Endothelial cell of hepatic sinusoid (primary cell): ENCODE data around the gene CD8B2.
"Not testable (repeated sequence)": the region's sequence is repeated elsewhere in the genome, so short reads cannot be mapped to it uniquely, and the experiment has no call there.

Experiments
- in situ Hi-C: cut with HindIII; loops from 2 replicates; pipeline ENCODE4 v1.10.0; 2017; ENCODE audit warnings: low sequenced_read_pairs

Gene CD8B2

DNA sequence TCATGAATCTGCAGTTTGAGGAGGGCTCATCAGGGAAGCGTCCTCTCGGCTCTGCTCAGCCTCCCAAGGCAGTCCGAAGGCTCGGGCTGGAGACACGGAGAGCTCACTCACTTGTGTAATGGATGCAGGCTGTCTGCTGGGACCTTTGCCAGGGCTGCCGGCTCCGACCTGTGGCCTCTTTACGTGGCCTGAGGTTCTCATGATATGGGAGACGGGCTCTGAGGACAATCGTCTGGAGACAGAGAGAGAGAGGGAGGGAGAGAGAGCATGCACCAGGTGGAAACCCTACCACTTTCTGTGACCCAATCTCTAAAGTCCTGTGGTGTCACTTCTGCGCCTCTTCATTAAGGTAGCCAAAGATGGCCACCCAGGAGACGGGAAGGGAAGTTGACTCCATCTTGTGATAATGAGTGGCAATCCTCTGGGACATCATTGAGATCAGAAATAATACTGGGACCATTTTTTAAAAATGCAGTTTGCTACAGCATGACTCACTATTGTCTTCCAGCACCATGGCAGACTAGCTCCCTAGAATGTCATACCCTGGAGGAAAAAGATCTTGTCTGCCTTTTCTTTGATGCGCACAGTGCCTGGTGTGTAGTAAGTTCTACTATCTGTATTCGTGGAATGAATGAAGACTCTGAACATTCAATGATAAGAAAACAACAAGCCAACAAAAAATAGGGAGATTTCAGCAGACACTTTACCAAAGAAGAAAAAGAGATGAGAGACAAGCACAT lies 60.2 kb downstream of the CD8B2 start:
- in situ Hi-C loops: no loop called here

GRCh38 chr2:106551417-106552130 lies 64.4 kb downstream of the CD8B2 start:
- in situ Hi-C loops: no loop called here

DNA sequence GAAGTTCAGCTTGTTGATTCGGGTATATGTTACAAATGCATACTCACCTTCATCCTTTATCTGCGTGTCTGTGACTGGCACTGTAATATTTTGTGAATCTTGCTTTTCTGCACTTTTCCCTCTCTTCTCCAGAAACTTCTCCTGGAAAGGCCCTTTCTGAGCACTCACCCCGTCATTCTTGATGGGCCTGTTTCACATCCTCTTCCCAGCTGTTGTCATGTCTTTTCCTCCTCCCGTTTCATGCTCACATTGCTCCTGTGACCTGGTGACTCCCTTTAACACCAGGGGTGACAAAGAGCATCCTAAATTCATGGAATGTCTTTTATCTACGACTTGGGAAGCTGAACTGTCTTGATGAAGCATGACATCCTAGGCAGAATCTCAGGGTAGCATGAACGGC lies 65.8 kb downstream of the CD8B2 start:
- in situ Hi-C loops: no loop called here

GRCh38 chr2:106553321-106553720 lies 66.2 kb downstream of the CD8B2 start:
- in situ Hi-C loops: no loop called here

GRCh38 chr2:106554411-106554810 lies 67.2 kb downstream of the CD8B2 start:
- in situ Hi-C loops: no loop called here

DNA sequence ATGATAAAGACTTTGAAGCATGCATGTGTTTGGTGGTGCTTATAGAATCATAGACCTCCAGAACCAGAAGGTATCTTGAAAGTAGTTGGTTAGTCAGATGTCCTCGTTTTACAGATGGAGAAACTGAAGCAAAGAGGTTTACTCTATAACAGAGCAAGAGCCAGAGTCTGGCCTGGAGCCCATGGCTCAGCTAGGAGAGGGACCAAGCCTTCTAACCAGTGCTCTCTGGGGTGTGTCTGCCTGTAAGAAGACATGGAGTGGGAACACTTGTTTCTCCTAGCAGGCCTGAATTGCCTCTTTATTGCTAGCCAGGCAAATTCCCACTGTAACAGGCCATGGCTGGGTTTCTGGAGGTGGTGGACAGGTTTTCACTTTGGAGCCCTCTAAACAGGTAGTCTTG lies 67.9 kb downstream of the CD8B2 start:
- in situ Hi-C loops: loop anchor here (5.0 kb wide), 1 partner anchor 47 kb away; no protein-coding TSS in a partner anchor

DNA sequence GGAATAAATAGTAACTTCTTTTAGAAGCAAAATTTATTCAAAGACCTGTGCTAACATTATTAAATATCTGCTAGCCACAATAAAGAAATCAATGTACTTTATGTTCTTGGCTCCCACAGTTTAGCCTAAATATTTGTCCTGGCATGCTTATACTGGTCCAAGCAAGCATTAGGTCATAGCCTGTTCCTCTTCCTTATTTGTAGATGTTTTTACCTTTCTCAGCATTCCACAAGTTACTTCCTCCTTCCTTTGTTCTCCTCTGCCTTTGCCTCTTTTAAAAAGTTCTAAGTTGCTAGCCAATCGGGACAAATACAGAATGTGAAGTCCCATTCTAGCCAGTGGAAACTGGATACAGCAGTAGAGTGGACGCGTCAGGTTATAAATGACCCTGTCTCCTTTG lies 72.6 kb downstream of the CD8B2 start:
- in situ Hi-C loops: loop anchor here (5.0 kb wide), 1 partner anchor 43 kb away; no protein-coding TSS in a partner anchor

GRCh38 chr2:106560773-106561172 lies 73.6 kb downstream of the CD8B2 start:
- in situ Hi-C loops: no loop called here

- in situ Hi-C loops: no loop called here
These were observed 74.2 kb downstream of the CD8B2 start for GRCh38 chr2:106561356-106561755.

GRCh38 chr2:106561803-106562202 lies 74.6 kb downstream of the CD8B2 start:
- in situ Hi-C loops: no loop called here

DNA sequence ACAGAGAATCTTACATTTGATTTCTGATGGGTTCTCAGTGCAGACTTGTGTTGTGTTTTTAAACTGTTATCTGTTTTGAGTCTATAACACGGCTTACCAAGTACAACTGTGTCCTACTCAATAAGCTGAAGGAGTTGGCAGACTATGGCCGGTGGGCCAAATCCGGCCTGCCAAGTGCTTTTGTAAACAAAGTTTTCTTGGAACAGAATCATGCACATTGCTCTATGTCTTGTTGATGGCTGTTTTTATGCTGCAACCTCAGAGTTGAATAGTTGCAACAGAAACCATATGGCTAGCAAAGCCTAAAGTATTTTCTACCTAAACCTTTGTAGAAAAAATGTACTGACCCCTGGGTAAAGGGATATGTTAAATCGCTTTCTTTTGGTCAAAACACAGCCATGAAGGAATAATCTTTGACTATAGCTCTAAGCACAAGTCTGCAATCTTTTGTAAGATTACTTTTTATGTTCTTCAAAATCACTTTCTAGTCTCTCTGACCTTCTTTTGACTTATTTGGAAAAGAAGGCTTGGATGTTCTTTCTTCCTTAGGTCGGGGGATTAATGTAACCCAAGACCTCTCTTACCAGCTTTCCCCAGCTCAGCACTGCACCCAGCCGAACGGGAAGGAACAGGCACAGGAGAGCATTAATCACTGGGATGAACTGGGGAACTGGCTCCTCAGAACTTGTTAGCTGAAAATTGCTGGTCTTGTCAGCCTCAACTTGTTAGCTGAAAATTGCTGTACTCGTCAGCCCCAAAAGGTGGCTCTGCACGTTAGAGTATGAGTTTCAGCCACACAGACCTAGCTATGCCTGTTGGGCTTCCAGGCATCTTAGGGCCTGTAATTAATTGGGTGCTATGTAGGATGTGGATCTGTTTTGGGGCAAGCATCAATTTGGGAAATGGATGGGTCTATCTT lies 75.4 kb downstream of the CD8B2 start:
- in situ Hi-C loops: no loop called here

DNA sequence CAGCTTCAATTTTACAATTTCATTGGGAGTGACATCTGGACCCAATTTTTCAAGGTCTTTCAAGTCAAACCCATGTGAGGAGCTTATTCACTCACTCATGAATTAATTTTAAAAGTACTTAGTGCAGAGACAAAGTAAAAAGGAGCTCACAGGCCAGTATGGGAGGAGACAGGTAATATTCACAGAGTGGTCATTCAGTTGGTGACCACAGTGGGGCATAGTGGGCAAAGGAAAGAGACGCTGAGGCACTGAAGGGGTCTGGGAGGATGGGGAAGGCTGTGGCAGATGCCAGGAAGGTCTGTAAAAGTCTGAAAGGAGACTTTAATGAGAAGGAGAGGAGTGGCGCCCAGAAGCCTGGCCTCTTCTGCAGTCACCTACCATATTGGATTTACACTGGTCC lies 76.0 kb downstream of the CD8B2 start:
- in situ Hi-C loops: no loop called here

DNA sequence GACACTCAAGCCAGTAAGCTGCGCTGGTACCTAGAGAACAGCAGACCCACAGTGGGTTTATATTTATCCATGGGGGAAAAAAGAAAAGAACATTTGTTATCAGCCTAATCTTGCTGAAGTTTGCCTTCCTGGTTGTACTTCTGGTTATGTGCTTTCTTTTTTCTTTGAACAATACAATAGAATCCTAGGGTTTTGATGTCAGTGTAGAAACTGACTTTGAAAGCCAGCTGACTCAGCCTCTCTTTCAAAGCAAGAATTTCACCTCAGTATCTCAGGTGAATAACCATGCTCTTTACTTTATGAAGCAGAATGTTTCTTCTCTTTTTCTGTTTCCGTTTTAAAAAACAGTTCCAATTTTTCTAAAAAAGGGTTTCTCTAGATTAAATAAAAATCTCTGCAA lies 78.4 kb downstream of the CD8B2 start:
- in situ Hi-C loops: no loop called here

DNA sequence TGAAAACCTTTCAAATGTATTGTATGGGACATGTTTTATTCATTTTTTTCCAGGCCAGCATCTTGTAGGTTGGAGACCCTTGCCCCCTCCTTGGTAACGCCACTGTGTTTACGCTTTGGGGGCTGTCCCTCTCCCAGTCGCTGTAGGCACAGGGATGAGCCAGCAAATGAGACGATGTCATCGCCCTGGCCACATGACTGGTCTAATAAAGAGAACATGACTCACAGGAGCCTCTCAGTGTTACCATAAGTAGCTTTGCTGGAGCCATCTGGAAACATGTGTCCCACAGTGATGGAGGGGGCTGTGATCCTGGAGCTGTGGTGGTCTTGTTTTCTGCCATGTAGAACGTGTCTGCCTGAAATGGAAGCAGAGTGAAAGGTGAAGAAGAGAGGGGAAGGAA lies 78.9 kb downstream of the CD8B2 start:
- in situ Hi-C loops: no loop called here

DNA sequence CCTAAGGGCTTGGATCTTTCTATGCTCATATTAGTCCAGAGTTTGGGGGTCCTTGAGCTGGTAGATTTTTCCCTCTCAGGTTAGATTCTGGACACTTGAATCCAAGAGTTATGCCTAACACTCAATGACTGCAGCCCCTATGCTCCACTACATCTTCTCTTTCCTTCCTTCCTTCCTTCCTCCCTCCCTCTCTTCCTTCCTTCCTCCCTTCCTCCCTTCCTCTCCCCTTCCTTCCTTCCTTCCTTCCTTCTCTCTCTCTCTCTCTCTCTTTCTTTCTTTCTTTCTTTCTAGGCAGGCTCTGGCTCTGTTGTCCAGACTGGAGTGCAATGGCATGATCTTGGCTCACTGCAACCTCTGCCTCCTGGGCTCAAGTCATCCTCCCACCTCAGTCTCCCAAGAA lies 79.3 kb downstream of the CD8B2 start:
- in situ Hi-C loops: not testable (repeated sequence)

GRCh38 chr2:106570316-106570715 lies 83.2 kb downstream of the CD8B2 start:
- in situ Hi-C loops: no loop called here
